Large intestine (tissue), 3 donors: ENCODE results near the gene MEG3. TPM values are rescaled to one million over a fixed set of nuclear protein-coding genes. Genes with fewer than 3 reads are reported as not detected.

Source experiments
- DNase-seq, 2 donors: peaks; one replicate each; pipeline versions ENCODE4 v3.0.0 to v3.0.0-alpha.2; 2013
- H3K27ac ChIP-seq: one replicate; pipeline ENCODE4 v1.5.1; 2013; ENCODE audit warnings: low read length
- H3K27me3 ChIP-seq: 2 replicates; pipeline ENCODE4 v1.6.1; 2013; ENCODE audit warnings: low read length; ENCODE audit not compliant: control insufficient read depth, insufficient read depth
- H3K36me3 ChIP-seq: 2 replicates; pipeline ENCODE4 v1.6.1; 2013; ENCODE audit warnings: low read length; ENCODE audit not compliant: control insufficient read depth, insufficient read depth
- H3K4me1 ChIP-seq: one replicate; pipeline ENCODE4 v1.6.1; 2013; ENCODE audit warnings: low read length; ENCODE audit not compliant: control insufficient read depth, insufficient read depth
- H3K4me3 ChIP-seq: one replicate; pipeline ENCODE4 v1.5.1; 2013; ENCODE audit warnings: low read length
- H3K9me3 ChIP-seq: one replicate; pipeline ENCODE4 v1.6.1; 2013; ENCODE audit warnings: mild to moderate bottlenecking, low read depth, low read length, moderate library complexity; ENCODE audit not compliant: control insufficient read depth
- WGBS: methylation state at CpG from one replicate; pipeline ENCODE4 v1.1.5; 2013; ENCODE audit warnings: low lambda C conversion rate; ENCODE audit not compliant: insufficient coverage; 5-methylcytosine and 5-hydroxymethylcytosine counted together
- polyA plus RNA-seq: library from polyadenylated mRNA; unstranded; fragments of 120-200 nt; gene quantifications from one replicate; pipeline ENCODE4 v1.2.1, GENCODE V29; 2013

Gene MEG3
- polyA plus RNA-seq, 1 donor, result 248 TPM

GRCh38 chr14:100907240-100907639 lies 81.3 kb downstream of the MEG3 start:
- Histone ChIP-seq H3K4me3 (no peak overlapping the region), H3K27me3 (peaks cover 46% of the 10 kb centered on the region), H3K9me3 (no peaks in the 10 kb centered on the region), H3K36me3 (no peaks in the 10 kb centered on the region), H3K27ac (no peak overlapping the region), H3K4me1 (no peaks in the 10 kb centered on the region)
- WGBS, result 100% methylated on average over 2 of the region's 8 CpGs
- DNase-seq, result no peak

GRCh38 chr14:100909439-100909838 lies 83.5 kb downstream of the MEG3 start:
- Histone ChIP-seq H3K36me3 (no peaks in the 10 kb centered on the region), H3K4me1 (no peaks in the 10 kb centered on the region), H3K27me3 (peaks cover 24% of the 10 kb centered on the region), H3K4me3 (no peak overlapping the region), H3K27ac (no peak overlapping the region), H3K9me3 (no peaks in the 10 kb centered on the region)
- no CpG with 5 or more reads among the region's 9 CpGs for WGBS
- DNase-seq, result no peak

Other genes with a start within 250 kb of the MEG3 start
- gene BEGAIN, start 238.7 kb upstream of the MEG3 start, polyA plus RNA-seq, result 3.0 TPM
- gene DLK1, start 99.2 kb upstream of the MEG3 start, polyA plus RNA-seq, result 25.2 TPM
- 0.16 TPM for gene RTL1, start 77.6 kb downstream of the MEG3 start, polyA plus RNA-seq